OCI-LY1 (cell line): ENCODE measurements around the gene ARHGAP6.

Experiments used
- H2AFZ ChIP-seq: fragments of 200-600 bp; sonication (generic), shearing (Covaris generic); 2 replicates; pipeline ENCODE4 v1.6.0; 2014; ENCODE audit warnings: antibody characterized with exemption, mild to moderate bottlenecking, low read length
- H3F3A ChIP-seq: fragments of 200-600 bp; sonication (generic), shearing (Covaris generic); 2 replicates; pipeline ENCODE4 v1.6.0; 2014; ENCODE audit warnings: mild to moderate bottlenecking, antibody characterized with exemption, low read length, moderate library complexity; ENCODE audit not compliant: insufficient read depth
- H3K27ac ChIP-seq: fragments of 200-600 bp; sonication (generic); 2 replicates; pipeline ENCODE4 v1.5.1; 2014; ENCODE audit warnings: low read length, mixed run types, mild to moderate bottlenecking, low read depth; ENCODE audit not compliant: poor library complexity, severe bottlenecking
- H3K27me3 ChIP-seq: fragments of 200-600 bp; sonication (generic); 2 replicates; pipeline ENCODE4 v1.6.0; 2014; ENCODE audit warnings: antibody characterized with exemption, mild to moderate bottlenecking, low read length, moderate library complexity; ENCODE audit not compliant: insufficient read depth
- H3K36me3 ChIP-seq: fragments of 200-600 bp; sonication (generic); 2 replicates; pipeline ENCODE4 v1.6.1; 2014; ENCODE audit warnings: mild to moderate bottlenecking, antibody characterized with exemption, low read length, moderate library complexity, mixed read lengths; ENCODE audit not compliant: insufficient read depth
- H3K4me1 ChIP-seq: fragments of 200-600 bp; sonication (generic); 2 replicates; pipeline ENCODE4 v1.5.1; 2014; ENCODE audit warnings: mild to moderate bottlenecking, low read length, moderate library complexity; ENCODE audit not compliant: insufficient read depth, severe bottlenecking
- H3K4me2 ChIP-seq: fragments of 200-600 bp; sonication (generic), shearing (Covaris generic); 2 replicates; pipeline ENCODE4 v1.6.1; 2014; ENCODE audit warnings: low read length
- H3K4me3 ChIP-seq: fragments of 200-600 bp; sonication (generic); 2 replicates; pipeline ENCODE4 v1.5.1; 2014; ENCODE audit warnings: low read length, low read depth, mild to moderate bottlenecking, mixed read lengths; ENCODE audit not compliant: poor library complexity, severe bottlenecking
- H3K79me2 ChIP-seq: fragments of 200-600 bp; shearing (Covaris generic); 2 replicates; pipeline ENCODE4 v1.6.1; 2016; ENCODE audit warnings: mixed run types, low read length, mixed read lengths; ENCODE audit not compliant: insufficient read depth
- H3K9ac ChIP-seq: fragments of 200-600 bp; sonication (generic), shearing (Covaris generic); 2 replicates; pipeline ENCODE4 v1.6.1; 2014; ENCODE audit warnings: mild to moderate bottlenecking, low read length, mixed read lengths
- H3K9me2 ChIP-seq: fragments of 200-600 bp; sonication (generic), shearing (Covaris generic); 2 replicates; pipeline ENCODE4 v1.6.1; 2014; ENCODE audit warnings: low read depth, mild to moderate bottlenecking, low read length, mixed read lengths
- H3K9me3 ChIP-seq: fragments of 200-600 bp; shearing (Covaris generic); 2 replicates; pipeline ENCODE4 v1.6.1; 2014; ENCODE audit warnings: low read length, mixed read lengths
- H4K20me1 ChIP-seq: fragments of 200-600 bp; sonication (generic), shearing (Covaris generic); 2 replicates; pipeline ENCODE4 v1.6.0; 2016; ENCODE audit warnings: mild to moderate bottlenecking, low read length; ENCODE audit not compliant: insufficient read depth
- EZH2 ChIP-seq: fragments of 200-600 bp; sonication (generic), shearing (Covaris generic); IDR thresholded peaks from 2 replicates; pipeline ENCODE4 v1.8.0; 2017; ENCODE audit warnings: borderline replicate concordance, mixed run types, mild to moderate bottlenecking, antibody characterized with exemption, low read length, moderate library complexity, mixed read lengths
- TF ChIP-seq, protein P1 (sequence below): fragments of 200-600 bp; sonication (generic), shearing (Covaris generic); IDR thresholded peaks from 2 replicates; pipeline ENCODE4 v1.5.1; 2017; ENCODE audit warnings: mild to moderate bottlenecking, antibody characterized with exemption, low read length, moderate library complexity, mixed read lengths

The ARHGAP6 gene

GRCh38 chrX:11172415-11172814, 493.3 kb downstream of the ARHGAP6 start:
- no peak overlapping the region for H3K4me3 ChIP-seq
- H3K4me1 ChIP-seq: no peaks in the 10 kb centered on the region
- no peak overlapping the region for H3K9ac ChIP-seq
- no peak overlapping the region for H2AFZ ChIP-seq
- H3K4me2 ChIP-seq: no peak overlapping the region
- no peaks in the 10 kb centered on the region for H3K9me2 ChIP-seq
- TF ChIP-seq, protein P1, sequence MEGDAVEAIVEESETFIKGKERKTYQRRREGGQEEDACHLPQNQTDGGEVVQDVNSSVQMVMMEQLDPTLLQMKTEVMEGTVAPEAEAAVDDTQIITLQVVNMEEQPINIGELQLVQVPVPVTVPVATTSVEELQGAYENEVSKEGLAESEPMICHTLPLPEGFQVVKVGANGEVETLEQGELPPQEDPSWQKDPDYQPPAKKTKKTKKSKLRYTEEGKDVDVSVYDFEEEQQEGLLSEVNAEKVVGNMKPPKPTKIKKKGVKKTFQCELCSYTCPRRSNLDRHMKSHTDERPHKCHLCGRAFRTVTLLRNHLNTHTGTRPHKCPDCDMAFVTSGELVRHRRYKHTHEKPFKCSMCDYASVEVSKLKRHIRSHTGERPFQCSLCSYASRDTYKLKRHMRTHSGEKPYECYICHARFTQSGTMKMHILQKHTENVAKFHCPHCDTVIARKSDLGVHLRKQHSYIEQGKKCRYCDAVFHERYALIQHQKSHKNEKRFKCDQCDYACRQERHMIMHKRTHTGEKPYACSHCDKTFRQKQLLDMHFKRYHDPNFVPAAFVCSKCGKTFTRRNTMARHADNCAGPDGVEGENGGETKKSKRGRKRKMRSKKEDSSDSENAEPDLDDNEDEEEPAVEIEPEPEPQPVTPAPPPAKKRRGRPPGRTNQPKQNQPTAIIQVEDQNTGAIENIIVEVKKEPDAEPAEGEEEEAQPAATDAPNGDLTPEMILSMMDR: no peak
- TF ChIP-seq EZH2: no peak
- H3F3A ChIP-seq: no peaks in the 10 kb centered on the region
- H3K27me3 ChIP-seq: no peaks in the 10 kb centered on the region
- no peaks in the 10 kb centered on the region for H4K20me1 ChIP-seq
- H3K36me3 ChIP-seq: no peaks in the 10 kb centered on the region
- H3K79me2 ChIP-seq: no peaks in the 10 kb centered on the region
- H3K9me3 ChIP-seq: no peaks in the 10 kb centered on the region
- H3K27ac ChIP-seq: no peak overlapping the region

DNA sequence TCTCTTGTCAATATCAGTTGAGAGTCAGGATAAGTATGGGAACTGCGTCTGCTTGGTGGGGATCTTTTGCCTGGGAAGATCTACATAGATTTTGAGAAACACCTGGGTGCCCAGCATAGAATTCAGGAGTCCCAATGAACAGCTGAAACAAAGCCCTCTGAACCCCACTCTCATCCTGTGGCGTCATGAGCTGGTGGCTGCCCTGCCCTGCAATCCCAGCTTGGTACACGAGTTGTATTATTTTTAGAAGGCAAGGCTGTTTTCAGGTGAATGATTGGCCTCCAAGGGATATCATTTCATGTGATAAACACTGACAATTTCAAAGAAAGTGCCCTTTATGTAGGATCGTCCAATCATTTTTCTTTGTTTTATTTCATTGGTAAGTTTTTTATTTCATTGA, 493.8 kb downstream of the ARHGAP6 start:
- H2AFZ ChIP-seq: no peak overlapping the region
- no peaks in the 10 kb centered on the region for H3K9me2 ChIP-seq
- no peaks in the 10 kb centered on the region for H3K36me3 ChIP-seq
- no peak overlapping the region for H3K4me2 ChIP-seq
- TF ChIP-seq EZH2: no peak
- TF ChIP-seq, protein P1: no peak
- no peak overlapping the region for H3K9ac ChIP-seq
- H3K9me3 ChIP-seq: no peaks in the 10 kb centered on the region
- H4K20me1 ChIP-seq: no peaks in the 10 kb centered on the region
- H3K27ac ChIP-seq: no peak overlapping the region
- H3K27me3 ChIP-seq: no peaks in the 10 kb centered on the region
- no peaks in the 10 kb centered on the region for H3K79me2 ChIP-seq
- no peak overlapping the region for H3K4me3 ChIP-seq
- no peaks in the 10 kb centered on the region for H3F3A ChIP-seq
- no peaks in the 10 kb centered on the region for H3K4me1 ChIP-seq

DNA sequence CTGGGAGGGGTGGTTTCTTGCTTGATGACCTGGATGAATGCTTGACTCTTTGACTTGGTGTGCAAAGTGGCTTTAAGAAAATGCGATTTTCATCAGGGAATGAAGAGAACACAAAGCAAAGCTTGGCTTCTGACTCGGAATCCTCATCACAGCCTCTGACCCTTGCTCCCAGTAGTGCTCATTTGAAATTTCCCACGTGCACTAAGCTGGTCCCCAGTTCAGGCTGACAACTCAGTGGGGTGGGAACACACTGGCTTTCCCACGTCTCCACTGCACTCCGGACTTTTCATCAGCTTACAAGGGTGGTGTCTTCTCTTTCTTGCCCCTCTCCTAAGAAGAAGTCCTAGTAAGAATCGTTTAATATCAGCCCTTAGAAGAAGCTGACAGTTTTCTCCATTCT, 501.3 kb downstream of the ARHGAP6 start:
- no peaks in the 10 kb centered on the region for H3K9me2 ChIP-seq
- H3K9me3 ChIP-seq: no peaks in the 10 kb centered on the region
- no peaks in the 10 kb centered on the region for H3F3A ChIP-seq
- H3K4me2 ChIP-seq: no peak overlapping the region
- H3K27me3 ChIP-seq: no peaks in the 10 kb centered on the region
- H3K4me3 ChIP-seq: no peak overlapping the region
- no peak for TF ChIP-seq EZH2
- TF ChIP-seq, protein P1: no peak
- H4K20me1 ChIP-seq: no peaks in the 10 kb centered on the region
- no peaks in the 10 kb centered on the region for H3K4me1 ChIP-seq
- no peaks in the 10 kb centered on the region for H3K36me3 ChIP-seq
- no peak overlapping the region for H3K27ac ChIP-seq
- H3K9ac ChIP-seq: no peak overlapping the region
- no peaks in the 10 kb centered on the region for H3K79me2 ChIP-seq
- H2AFZ ChIP-seq: no peak overlapping the region
